Thyroid gland (tissue), 4 donors: ENCODE measurements around the gene KCNQ4.

Source experiments
- POLR2A ChIP-seq, 2 donors: fragments of 450-650 bp; IDR thresholded peaks; one replicate each; pipeline ENCODE4 v1.6.1; 2017; ENCODE audit warnings: antibody characterized with exemption in 2 of 2, mild to moderate bottlenecking in 2 of 2, moderate library complexity in 1 of 2
- TF ChIP-seq, protein P1 (sequence below), 6 experiments: fragments of 200-600 bp in 3 of 6; fragments of 450-650 bp in 3 of 6; sonication (generic) in 3 of 6; IDR thresholded peaks; one replicate each; pipeline ENCODE4 v1.5.1; 2016 to 2019; ENCODE audit warnings: antibody characterized with exemption in 6 of 6, mild to moderate bottlenecking in 2 of 6, inconsistent platforms in 1 of 6, moderate library complexity in 1 of 6

DNA sequence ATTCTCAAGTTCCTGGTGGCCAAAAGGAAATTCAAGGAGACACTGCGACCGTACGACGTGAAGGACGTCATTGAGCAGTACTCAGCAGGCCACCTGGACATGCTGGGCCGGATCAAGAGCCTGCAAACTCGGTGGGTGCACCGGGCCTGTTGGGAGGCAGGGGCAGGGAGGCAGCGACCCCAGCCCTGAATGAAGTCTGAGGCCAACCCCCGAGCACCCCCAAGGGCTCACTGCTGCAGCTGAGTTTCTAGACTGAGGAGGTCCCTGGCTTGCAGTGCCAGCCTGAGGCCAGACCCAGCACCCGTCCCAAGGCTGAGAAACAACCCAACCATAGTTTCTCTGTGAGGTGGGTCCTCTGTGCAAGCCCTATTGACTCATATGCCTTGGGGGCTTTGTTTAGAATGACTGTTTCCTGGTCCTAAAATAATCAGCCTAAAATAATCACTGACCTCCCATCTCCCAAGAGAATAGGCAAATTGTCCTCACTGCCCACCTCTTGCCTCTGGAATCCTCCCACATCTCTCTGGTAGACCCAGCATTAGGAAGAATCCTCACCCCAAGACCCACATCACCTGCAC, 51.5 kb downstream of the KCNQ4 start:
- TF ChIP-seq, protein P1, sequence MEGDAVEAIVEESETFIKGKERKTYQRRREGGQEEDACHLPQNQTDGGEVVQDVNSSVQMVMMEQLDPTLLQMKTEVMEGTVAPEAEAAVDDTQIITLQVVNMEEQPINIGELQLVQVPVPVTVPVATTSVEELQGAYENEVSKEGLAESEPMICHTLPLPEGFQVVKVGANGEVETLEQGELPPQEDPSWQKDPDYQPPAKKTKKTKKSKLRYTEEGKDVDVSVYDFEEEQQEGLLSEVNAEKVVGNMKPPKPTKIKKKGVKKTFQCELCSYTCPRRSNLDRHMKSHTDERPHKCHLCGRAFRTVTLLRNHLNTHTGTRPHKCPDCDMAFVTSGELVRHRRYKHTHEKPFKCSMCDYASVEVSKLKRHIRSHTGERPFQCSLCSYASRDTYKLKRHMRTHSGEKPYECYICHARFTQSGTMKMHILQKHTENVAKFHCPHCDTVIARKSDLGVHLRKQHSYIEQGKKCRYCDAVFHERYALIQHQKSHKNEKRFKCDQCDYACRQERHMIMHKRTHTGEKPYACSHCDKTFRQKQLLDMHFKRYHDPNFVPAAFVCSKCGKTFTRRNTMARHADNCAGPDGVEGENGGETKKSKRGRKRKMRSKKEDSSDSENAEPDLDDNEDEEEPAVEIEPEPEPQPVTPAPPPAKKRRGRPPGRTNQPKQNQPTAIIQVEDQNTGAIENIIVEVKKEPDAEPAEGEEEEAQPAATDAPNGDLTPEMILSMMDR (IDR thresholded peaks at IDR 0.05), result no peak
- TF ChIP-seq POLR2A (IDR thresholded peaks at IDR 0.05), result no peak
